ENCODE results near the gene TRPV6. TPM values are rescaled to one million over a fixed set of nuclear protein-coding genes. Genes with fewer than 3 reads are reported as not detected.

Gene TRPV6
- total and polyA plus RNA-seq, 2 experiments from 2014 or later = 1.9 TPM; not detected in 1

- H3K27me3 ChIP-seq = no peaks in the 10 kb centered on the region
- H3K4me3 ChIP-seq = no peak overlapping the region
- no peak for TF ChIP-seq CTCF (IDR thresholded peaks at IDR 0.05; ENCODE audit: low read depth, low read length)
- H3K27ac ChIP-seq = no peak overlapping the region
- no peaks in the 10 kb centered on the region for H3K4me1 ChIP-seq (ENCODE audit: low read depth)
- H3K9me3 ChIP-seq (ENCODE audit: low read depth) = no peaks in the 10 kb centered on the region
- no peaks in the 10 kb centered on the region for H3K36me3 ChIP-seq
- DNase-seq (ENCODE audit: low read depth in 1 of 2, low spot score in 1 of 2) = no peak
Observed at GRCh38 chr7:142894985-142895593, 9.5 kb upstream of the TRPV6 start.

GRCh38 chr7:142894112-142894984, 8.8 kb upstream of the TRPV6 start:
- Histone ChIP-seq H3K27me3 (no peaks in the 10 kb centered on the region), H3K27ac (no peak overlapping the region), H3K36me3 (no peaks in the 10 kb centered on the region), H3K4me3 (no peak overlapping the region), H3K9me3 (ENCODE audit: low read depth) (no peaks in the 10 kb centered on the region), H3K4me1 (ENCODE audit: low read depth) (no peaks in the 10 kb centered on the region)
- TF ChIP-seq CTCF (IDR thresholded peaks at IDR 0.05; ENCODE audit: low read depth, low read length) = no peak
- DNase-seq (ENCODE audit: low read depth in 1 of 2, low spot score in 1 of 2) = no peak

GRCh38 chr7:142892951-142893350, 7.4 kb upstream of the TRPV6 start:
- DNase-seq (ENCODE audit: low read depth in 1 of 2, low spot score in 1 of 2) = no peak

GRCh38 chr7:142891490-142892082, 6.0 kb upstream of the TRPV6 start:
- no peak for TF ChIP-seq CTCF (IDR thresholded peaks at IDR 0.05; ENCODE audit: low read depth, low read length)
- Histone ChIP-seq H3K9me3 (ENCODE audit: low read depth) (no peaks in the 10 kb centered on the region), H3K27me3 (no peaks in the 10 kb centered on the region), H3K4me3 (no peak overlapping the region), H3K4me1 (ENCODE audit: low read depth) (no peaks in the 10 kb centered on the region), H3K27ac (no peak overlapping the region), H3K36me3 (no peaks in the 10 kb centered on the region)
- DNase-seq (ENCODE audit: low read depth in 1 of 2, low spot score in 1 of 2) = no peak

More at GRCh38 chr7:142892951-142893350, 7.4 kb upstream of the TRPV6 start:
- H3K4me1 ChIP-seq (ENCODE audit: low read depth) = no peaks in the 10 kb centered on the region
- H3K4me3 ChIP-seq = no peak overlapping the region
- H3K36me3 ChIP-seq = no peaks in the 10 kb centered on the region
- no peaks in the 10 kb centered on the region for H3K9me3 ChIP-seq (ENCODE audit: low read depth)
- no peaks in the 10 kb centered on the region for H3K27me3 ChIP-seq
- H3K27ac ChIP-seq = no peak overlapping the region
- no peak for TF ChIP-seq CTCF (IDR thresholded peaks at IDR 0.05; ENCODE audit: low read depth, low read length)

GRCh38 chr7:142890874-142891485, 5.4 kb upstream of the TRPV6 start:
- Histone ChIP-seq H3K27ac (no peak overlapping the region), H3K36me3 (no peaks in the 10 kb centered on the region), H3K4me1 (ENCODE audit: low read depth) (no peaks in the 10 kb centered on the region), H3K9me3 (ENCODE audit: low read depth) (no peaks in the 10 kb centered on the region), H3K4me3 (no peak overlapping the region), H3K27me3 (no peaks in the 10 kb centered on the region)
- no peak for DNase-seq (ENCODE audit: low read depth in 1 of 2, low spot score in 1 of 2)
- TF ChIP-seq CTCF (IDR thresholded peaks at IDR 0.05; ENCODE audit: low read depth, low read length) = no peak

Measured in cardiac muscle cell (in vitro differentiated cells and primary cell).